ENCODE data around the gene METTL27.

GRCh38 chr7:73852500-73852899 lies 10.2 kb upstream of the METTL27 start:
- TF ChIP-seq, protein P1, sequence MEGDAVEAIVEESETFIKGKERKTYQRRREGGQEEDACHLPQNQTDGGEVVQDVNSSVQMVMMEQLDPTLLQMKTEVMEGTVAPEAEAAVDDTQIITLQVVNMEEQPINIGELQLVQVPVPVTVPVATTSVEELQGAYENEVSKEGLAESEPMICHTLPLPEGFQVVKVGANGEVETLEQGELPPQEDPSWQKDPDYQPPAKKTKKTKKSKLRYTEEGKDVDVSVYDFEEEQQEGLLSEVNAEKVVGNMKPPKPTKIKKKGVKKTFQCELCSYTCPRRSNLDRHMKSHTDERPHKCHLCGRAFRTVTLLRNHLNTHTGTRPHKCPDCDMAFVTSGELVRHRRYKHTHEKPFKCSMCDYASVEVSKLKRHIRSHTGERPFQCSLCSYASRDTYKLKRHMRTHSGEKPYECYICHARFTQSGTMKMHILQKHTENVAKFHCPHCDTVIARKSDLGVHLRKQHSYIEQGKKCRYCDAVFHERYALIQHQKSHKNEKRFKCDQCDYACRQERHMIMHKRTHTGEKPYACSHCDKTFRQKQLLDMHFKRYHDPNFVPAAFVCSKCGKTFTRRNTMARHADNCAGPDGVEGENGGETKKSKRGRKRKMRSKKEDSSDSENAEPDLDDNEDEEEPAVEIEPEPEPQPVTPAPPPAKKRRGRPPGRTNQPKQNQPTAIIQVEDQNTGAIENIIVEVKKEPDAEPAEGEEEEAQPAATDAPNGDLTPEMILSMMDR (conservative IDR thresholded peaks at IDR 0.05; ENCODE audit: low read length) = no peak
- TF ChIP-seq EZH2phosphoT487 (IDR thresholded peaks at IDR 0.05; ENCODE audit: borderline replicate concordance) = no peak

Data from Loucy (cell line).